Prostate gland (tissue), 2 donors: ENCODE measurements around the gene SLC35B4.

ENCODE experiments used
- POLR2A ChIP-seq: fragments of 450-650 bp; IDR thresholded peaks from one replicate; pipeline ENCODE4 v1.6.1; 2016; ENCODE audit warnings: antibody characterized with exemption, mild to moderate bottlenecking
- POLR2AphosphoS5 ChIP-seq: sonication (generic); formaldehyde crosslinking; IDR thresholded peaks from one replicate; pipeline ENCODE4 v1.6.1; 2017; ENCODE audit warnings: antibody characterized with exemption
- TF ChIP-seq, protein P1 (sequence below), 4 experiments: fragments of 200-600 bp in 2 of 4; fragments of 450-650 bp in 2 of 4; sonication (generic) in 2 of 4; IDR thresholded peaks; 1 replicate in 3 of 4; 2 replicates in 1 of 4; pipeline ENCODE4 v1.5.1; 2016 to 2019; ENCODE audit warnings: antibody characterized with exemption in 4 of 4, mild to moderate bottlenecking in 2 of 4, moderate library complexity in 2 of 4

DNA sequence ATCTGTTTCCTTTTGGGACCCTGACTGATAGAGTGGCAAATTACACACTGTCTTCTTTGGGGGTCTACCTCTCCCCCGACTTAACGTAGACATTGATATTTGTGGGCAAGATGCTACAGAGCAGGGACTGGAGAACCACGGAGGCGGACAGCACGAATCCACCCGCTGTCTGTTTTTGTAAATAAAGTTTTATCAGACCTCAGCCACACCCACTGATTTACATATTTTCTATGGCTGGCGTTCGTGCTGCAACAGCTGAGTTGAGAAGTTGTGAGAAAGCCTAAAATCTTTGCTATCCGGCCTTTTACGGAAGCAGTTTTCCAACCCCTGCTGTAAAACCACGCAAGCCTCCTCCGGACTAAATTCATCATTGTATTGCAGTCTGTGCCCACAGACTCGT lies 17.2 kb upstream of the SLC35B4 start:
- TF ChIP-seq, protein P1, sequence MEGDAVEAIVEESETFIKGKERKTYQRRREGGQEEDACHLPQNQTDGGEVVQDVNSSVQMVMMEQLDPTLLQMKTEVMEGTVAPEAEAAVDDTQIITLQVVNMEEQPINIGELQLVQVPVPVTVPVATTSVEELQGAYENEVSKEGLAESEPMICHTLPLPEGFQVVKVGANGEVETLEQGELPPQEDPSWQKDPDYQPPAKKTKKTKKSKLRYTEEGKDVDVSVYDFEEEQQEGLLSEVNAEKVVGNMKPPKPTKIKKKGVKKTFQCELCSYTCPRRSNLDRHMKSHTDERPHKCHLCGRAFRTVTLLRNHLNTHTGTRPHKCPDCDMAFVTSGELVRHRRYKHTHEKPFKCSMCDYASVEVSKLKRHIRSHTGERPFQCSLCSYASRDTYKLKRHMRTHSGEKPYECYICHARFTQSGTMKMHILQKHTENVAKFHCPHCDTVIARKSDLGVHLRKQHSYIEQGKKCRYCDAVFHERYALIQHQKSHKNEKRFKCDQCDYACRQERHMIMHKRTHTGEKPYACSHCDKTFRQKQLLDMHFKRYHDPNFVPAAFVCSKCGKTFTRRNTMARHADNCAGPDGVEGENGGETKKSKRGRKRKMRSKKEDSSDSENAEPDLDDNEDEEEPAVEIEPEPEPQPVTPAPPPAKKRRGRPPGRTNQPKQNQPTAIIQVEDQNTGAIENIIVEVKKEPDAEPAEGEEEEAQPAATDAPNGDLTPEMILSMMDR (IDR thresholded peaks at IDR 0.05), result no peak
- TF ChIP-seq POLR2A (no peak), POLR2AphosphoS5 (no peak)
